ENCODE measurements around the gene CHAT.

CHAT gene

GRCh38 chr10:49611166-49611815 is 2.5 kb upstream of the CHAT start:
- Histone ChIP-seq H3K27ac (ENCODE audit: extremely low read depth, low read depth, low read length) (no peak overlapping the region), H3K4me3 (ENCODE audit: low read depth, low read length) (no peak overlapping the region), H3K36me3 (ENCODE audit: control insufficient read depth in 2 of 2, insufficient read depth in 1 of 2, low read length in 2 of 2) (no peaks in the 10 kb centered on the region), H3K4me1 (ENCODE audit: control insufficient read depth, insufficient read depth, low read length) (no peaks in the 10 kb centered on the region; the same call in 1 of the 2 replicates), H3K9me3 (ENCODE audit: control insufficient read depth, insufficient read depth, low read depth, low read length) (no peaks in the 10 kb centered on the region)
- POLR2A ChIA-PET = no interaction called here
- TF ChIP-seq ZNF449 (tag by site-specific recombination; IDR thresholded peaks at IDR 0.05) = no peak
- TF ChIP-seq ZNF211 (tag by site-specific recombination; IDR thresholded peaks at IDR 0.05; ENCODE audit: low read depth) = no peak
- no peak for TF ChIP-seq ZBTB10 (tag by site-specific recombination; IDR thresholded peaks at IDR 0.05)
- no peak for TF ChIP-seq ZNF16 (tag by site-specific recombination; IDR thresholded peaks at IDR 0.05; ENCODE audit: low read depth)
- no peak for TF ChIP-seq ZNF701 (tag by site-specific recombination; IDR thresholded peaks at IDR 0.05)
- no peak for TF ChIP-seq ZSCAN4 (tag by site-specific recombination; IDR thresholded peaks at IDR 0.05)
- TF ChIP-seq ZNF518A (tag by site-specific recombination; conservative IDR thresholded peaks at IDR 0.05; ENCODE audit: low read depth) = no peak
- TF ChIP-seq ZNF169 (tag by site-specific recombination; IDR thresholded peaks at IDR 0.05) = no peak
- TF ChIP-seq ZNF202 (tag by site-specific recombination; IDR thresholded peaks at IDR 0.05; ENCODE audit: borderline replicate concordance) = no peak
- no peak for TF ChIP-seq ZFHX2 (tag by site-specific recombination; conservative IDR thresholded peaks at IDR 0.05)
- TF ChIP-seq KLF10 (tag by site-specific recombination; IDR thresholded peaks at IDR 0.05) = no peak
- no peak for TF ChIP-seq FEZF1 (tag by site-specific recombination; IDR thresholded peaks at IDR 0.05)
- TF ChIP-seq ZNF394 (tag by site-specific recombination; IDR thresholded peaks at IDR 0.05; ENCODE audit: borderline replicate concordance) = no peak
- TF ChIP-seq REST (tag by site-specific recombination; IDR thresholded peaks at IDR 0.05) = no peak
- no peak for TF ChIP-seq ZSCAN5A (tag by site-specific recombination; IDR thresholded peaks at IDR 0.05)
- TF ChIP-seq ZNF529 (tag by site-specific recombination; IDR thresholded peaks at IDR 0.05; ENCODE audit: insufficient replicate concordance) = no peak
- TF ChIP-seq ZNF341 (tag by site-specific recombination; IDR thresholded peaks at IDR 0.05; ENCODE audit: low read depth) = no peak
- TF ChIP-seq SP7 (tag by site-specific recombination; IDR thresholded peaks at IDR 0.05) = no peak
- TF ChIP-seq ZNF362 (tag by site-specific recombination; IDR thresholded peaks at IDR 0.05) = no peak
- CTCF ChIA-PET = interaction anchor here (3.2 kb wide), 1 partner anchor 16 kb away, joined by 10 read pairs; no protein-coding TSS in a partner anchor
